Measurements from ENCODE around the gene CNTN2.

- no peak for TF ChIP-seq CTCF (conservative IDR thresholded peaks at IDR 0.05; ENCODE audit: low read depth in 2 of 2)
- TF ChIP-seq ETS1 (IDR thresholded peaks at IDR 0.05): no peak
- TF ChIP-seq JUNB (IDR thresholded peaks at IDR 0.05; ENCODE audit: unreplicated experiment): no peak
- no peak for TF ChIP-seq POLR2AphosphoS5 (IDR thresholded peaks at IDR 0.05; ENCODE audit: low read depth)
- TF ChIP-seq STAT1 (IDR thresholded peaks at IDR 0.05; ENCODE audit: unreplicated experiment): no peak
- no peak for TF ChIP-seq CREB1 (CRISPR knock-in tag; IDR thresholded peaks at IDR 0.05; ENCODE audit: low read depth)
Observed at GRCh38 chr1:205054013-205054412, 11.0 kb downstream of the CNTN2 start.

Measured in GM23338 (cell line).